HTR-8/SVneo (cell line): Measurements from ENCODE around the gene PLXNA4.
A peak's percentile ranks its signal among the peaks of the same experiment; 100 is the strongest.

Experiments
- DNase-seq: peaks from one replicate; pipeline ENCODE4 v3.0.0; 2011; ENCODE audit warnings: low spot score, mixed read lengths; ENCODE audit not compliant: insufficient read length
- FAIRE-seq: peaks from 2 replicates; lab custom pipeline; 2011; peaks lifted over from hg19 to GRCh38; lab: Jason Lieb, UNC

Gene PLXNA4

GRCh38 chr7:132118641-132119040 lies 457.6 kb downstream of the PLXNA4 start:
- no peak for FAIRE-seq
- DNase-seq = no peak

GRCh38 chr7:132117636-132118035 lies 458.6 kb downstream of the PLXNA4 start:
- DNase-seq (no peak), FAIRE-seq (no peak)

GRCh38 chr7:132117181-132117580 lies 459.1 kb downstream of the PLXNA4 start:
- peak; percentile 34 for DNase-seq
- FAIRE-seq = no peak

- DNase-seq (peak; percentile 19), FAIRE-seq (no peak)
Measured at GRCh38 chr7:132116369-132116768, 459.9 kb downstream of the PLXNA4 start.

- no peak for DNase-seq
- FAIRE-seq = no peak
Measured at GRCh38 chr7:132115758-132116157, 460.5 kb downstream of the PLXNA4 start.

- DNase-seq = no peak
- FAIRE-seq = no peak
Measured at GRCh38 chr7:132115028-132115427, 461.2 kb downstream of the PLXNA4 start.

- FAIRE-seq = no peak
- no peak for DNase-seq
Measured at GRCh38 chr7:132114411-132114810, 461.9 kb downstream of the PLXNA4 start.

GRCh38 chr7:132113536-132114371 lies 462.5 kb downstream of the PLXNA4 start:
- FAIRE-seq (no peak), DNase-seq (peak; percentile 5)

GRCh38 chr7:132112657-132113056 lies 463.6 kb downstream of the PLXNA4 start:
- DNase-seq (no peak), FAIRE-seq (no peak)

- no peak for DNase-seq
- no peak for FAIRE-seq
Measured at GRCh38 chr7:132112106-132112505, 464.2 kb downstream of the PLXNA4 start.

- no peak for FAIRE-seq
- DNase-seq = no peak
Measured at GRCh38 chr7:132110692-132111091, 465.6 kb downstream of the PLXNA4 start.

GRCh38 chr7:132109769-132110168 lies 466.5 kb downstream of the PLXNA4 start:
- no peak for FAIRE-seq
- no peak for DNase-seq

GRCh38 chr7:132108563-132108962 lies 467.7 kb downstream of the PLXNA4 start:
- DNase-seq (no peak), FAIRE-seq (no peak)

GRCh38 chr7:132106491-132106890 lies 469.8 kb downstream of the PLXNA4 start:
- DNase-seq (no peak), FAIRE-seq (no peak)

GRCh38 chr7:132105096-132105495 lies 471.2 kb downstream of the PLXNA4 start:
- no peak for FAIRE-seq
- DNase-seq = no peak

GRCh38 chr7:132103718-132104117 lies 472.6 kb downstream of the PLXNA4 start:
- no peak for FAIRE-seq
- DNase-seq = no peak

- FAIRE-seq (no peak), DNase-seq (no peak)
Measured at GRCh38 chr7:132102942-132103341, 473.3 kb downstream of the PLXNA4 start.

GRCh38 chr7:132102391-132102790 lies 473.9 kb downstream of the PLXNA4 start:
- DNase-seq (no peak), FAIRE-seq (no peak)

- FAIRE-seq (no peak), DNase-seq (no peak)
Measured at GRCh38 chr7:132100981-132101380, 475.3 kb downstream of the PLXNA4 start.

GRCh38 chr7:132100483-132100882 lies 475.8 kb downstream of the PLXNA4 start:
- no peak for FAIRE-seq

GRCh38 chr7:132099163-132099562 lies 477.1 kb downstream of the PLXNA4 start:
- FAIRE-seq = no peak
- no peak for DNase-seq

More at GRCh38 chr7:132100483-132100882, 475.8 kb downstream of the PLXNA4 start:
- no peak for DNase-seq

GRCh38 chr7:132098327-132098726 lies 477.9 kb downstream of the PLXNA4 start:
- FAIRE-seq (no peak), DNase-seq (no peak)
